HL-60/S4 treated with retinoic acid at 250 ng/mL for 4 days and 3 days (cell line): ENCODE measurements around the gene CUL3.

Source experiments
- in situ Hi-C: fragments of 300-500 bp; cut with MboI; formaldehyde crosslinking; loops from 2 replicates; pipeline ENCODE4 v1.7.0; 2022; ENCODE audit warnings: low sequenced_read_pairs

The CUL3 gene

DNA sequence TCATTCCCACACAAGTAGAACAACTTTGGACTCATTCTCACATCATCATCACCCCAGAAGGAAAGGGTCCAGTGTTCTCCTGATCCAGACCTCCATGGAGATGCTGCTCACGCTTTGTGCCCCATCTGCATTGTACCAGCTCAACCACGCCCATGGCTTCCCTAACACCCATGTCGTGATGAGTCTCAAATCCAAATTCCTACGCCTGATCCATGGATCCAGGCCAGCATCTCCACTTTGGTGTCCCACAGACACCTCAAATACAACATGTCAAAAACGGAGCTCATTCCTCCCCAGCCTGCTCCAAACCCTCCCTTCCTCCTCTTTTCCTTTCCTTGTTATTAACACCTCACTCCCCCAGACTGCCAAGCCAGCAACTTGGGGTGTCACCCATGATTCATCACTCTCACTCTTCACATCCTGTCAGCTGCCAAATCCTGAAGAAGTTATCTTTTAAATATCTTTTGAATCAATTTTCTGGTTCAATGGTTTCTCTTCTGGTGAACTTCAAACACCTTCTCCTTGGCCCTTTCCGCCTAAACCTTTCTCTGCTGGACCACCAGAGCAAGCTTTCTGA is 153.1 kb downstream of the CUL3 start:
- in situ Hi-C loops: no loop called here

DNA sequence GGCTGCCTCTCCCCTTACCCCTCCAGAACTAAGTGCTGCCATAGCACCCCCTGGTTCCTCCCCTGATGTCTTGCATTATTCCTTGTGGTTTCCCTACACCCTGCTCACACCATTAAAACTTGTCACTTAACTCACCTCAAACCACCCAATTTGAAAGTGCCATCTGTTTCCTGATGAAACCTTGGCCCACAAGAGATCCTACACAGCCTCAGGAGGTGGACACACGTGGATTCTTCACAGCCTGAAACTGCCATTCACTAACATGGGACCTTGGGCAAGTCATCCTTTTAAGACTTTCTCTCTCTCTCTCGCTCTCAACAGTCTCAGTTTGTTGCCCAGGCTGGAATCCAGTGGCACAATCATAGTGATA is 155.7 kb downstream of the CUL3 start:
- in situ Hi-C loops: no loop called here

DNA sequence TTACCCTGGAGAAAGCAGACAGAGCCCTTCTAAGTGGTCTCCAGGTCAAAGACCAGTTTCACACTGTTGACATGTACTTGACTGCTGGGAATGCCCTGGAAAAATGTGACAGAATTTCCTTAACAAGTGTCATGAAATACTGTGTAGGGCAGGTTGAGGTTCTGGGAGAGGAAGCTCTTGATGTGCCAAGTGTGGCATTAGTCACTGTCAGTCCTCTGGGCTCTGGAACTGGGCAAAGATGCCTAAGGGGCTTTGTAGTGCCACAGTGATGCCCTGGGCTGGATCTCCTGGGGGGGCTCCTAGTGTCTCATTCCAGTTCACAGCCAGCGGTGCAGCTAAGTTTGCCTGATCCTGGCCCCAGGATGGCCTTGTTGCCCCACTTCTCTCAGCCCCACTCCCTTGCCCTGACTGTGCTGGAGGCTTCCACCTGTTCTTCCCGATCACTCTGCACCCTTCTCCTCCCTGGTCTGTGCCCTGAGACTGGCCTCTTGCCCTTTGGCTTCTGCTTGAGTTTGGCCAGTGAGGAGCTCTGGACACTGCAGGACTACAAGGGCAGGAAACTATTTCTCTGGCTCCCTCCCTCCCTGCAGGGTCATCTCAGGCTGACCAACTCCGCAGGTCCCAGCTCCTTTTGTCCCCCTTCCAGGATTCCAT is 156.2 kb downstream of the CUL3 start:
- in situ Hi-C loops: no loop called here

DNA sequence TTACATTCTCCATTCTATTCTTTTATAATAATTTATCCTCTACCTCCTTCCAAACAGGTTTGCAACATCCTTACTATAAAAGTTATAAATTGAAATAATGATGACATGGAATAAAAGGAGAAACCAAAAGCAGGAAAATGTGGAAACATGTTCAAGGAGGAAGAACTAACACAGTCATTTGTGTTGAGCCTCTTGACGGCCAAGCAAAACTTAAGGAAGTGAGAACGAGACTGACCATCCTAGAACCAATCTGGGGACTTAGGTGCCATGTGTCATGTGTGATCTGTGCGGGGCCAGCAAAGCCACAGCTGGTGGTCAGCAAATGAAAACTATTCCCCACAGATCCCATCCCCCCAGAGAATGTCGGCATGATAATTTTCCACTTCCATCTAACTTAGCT is 157.7 kb downstream of the CUL3 start:
- in situ Hi-C loops: no loop called here

DNA sequence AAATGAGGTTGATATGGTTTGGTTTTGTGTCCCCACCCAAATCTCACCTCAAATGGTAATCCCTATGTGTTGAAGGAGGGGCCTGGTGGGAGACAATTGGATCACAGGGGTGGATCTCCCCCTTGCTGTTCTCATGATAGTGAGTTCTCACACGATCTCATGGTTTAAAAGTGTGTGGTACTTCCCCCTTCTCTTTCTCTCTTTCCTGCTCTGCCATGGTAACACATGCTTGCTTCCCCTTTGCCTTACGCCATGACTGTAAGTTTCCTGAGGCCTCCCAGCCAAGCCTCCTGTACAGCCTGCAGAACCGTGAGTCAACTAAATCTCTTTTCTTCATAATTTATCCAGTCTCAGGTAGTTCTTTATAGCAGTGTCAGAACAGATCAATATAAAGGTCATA is 158.5 kb downstream of the CUL3 start:
- in situ Hi-C loops: no loop called here

DNA sequence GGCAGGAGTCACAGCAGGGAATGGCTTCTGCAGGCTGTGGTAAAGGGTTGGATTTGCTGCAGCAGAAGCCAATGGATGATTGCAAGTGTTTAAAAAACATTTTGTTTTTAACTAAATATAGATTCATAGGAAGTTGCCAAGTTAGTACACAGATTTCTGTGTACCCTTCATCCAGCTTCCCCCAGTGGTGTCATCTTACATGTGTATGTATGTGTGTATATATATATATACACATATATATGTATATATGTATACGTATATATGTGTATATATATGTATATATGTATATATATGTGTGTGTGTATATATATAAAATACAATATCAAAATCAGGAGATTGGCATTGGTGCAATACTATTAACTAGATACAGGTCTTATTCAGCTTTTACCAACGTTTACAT is 164.1 kb downstream of the CUL3 start:
- in situ Hi-C loops: no loop called here
